ENCODE results near the gene ACACB. TPM values are rescaled to one million over a fixed set of nuclear protein-coding genes. Genes with fewer than 3 reads are reported as not detected.

Gene ACACB
- total and polyA plus RNA-seq, 7 donors = 5.3 to 295 (median 116) TPM

DNA sequence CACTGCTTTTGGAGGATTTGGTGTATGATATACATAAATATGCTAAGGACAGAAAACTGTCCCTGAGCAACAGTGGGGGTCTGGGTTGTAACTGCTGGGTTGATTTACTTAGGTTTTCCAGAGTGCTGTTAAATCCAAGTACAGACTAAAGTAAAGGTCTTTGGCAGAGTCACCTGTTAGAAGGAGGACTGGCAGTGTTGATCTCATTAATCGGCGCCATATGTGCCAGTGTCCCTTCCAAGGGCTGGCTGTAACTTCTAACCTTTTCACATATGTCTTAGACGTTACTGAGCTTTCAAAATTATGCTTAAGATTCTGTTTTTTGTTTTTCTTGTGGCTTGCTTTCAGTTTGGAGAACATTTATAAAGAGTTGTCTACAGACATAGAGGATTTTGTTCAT lies 13.9 kb upstream of the ACACB start:
- peaks cover 8 to 70% (median 47%) of the 10 kb centered on the region in 4 donors for H3K36me3 ChIP-seq
- H3K9me3 ChIP-seq = no peaks in the 10 kb centered on the region
- DNase-seq = no peak
- H3K27ac ChIP-seq = peak overlapping the region in 1 of 4 donors; percentile 26
- 93 to 96% methylated on average over 3 of the region's 3 CpGs for WGBS, 2 donors
- intact Hi-C loops (cut with DNase I) = no loop called here
- no peaks in the 10 kb centered on the region for H3K27me3 ChIP-seq
- H3K4me1 ChIP-seq = peaks cover 0 to 38% (median 21%) of the 10 kb centered on the region in 4 donors
- no peak overlapping the region for H3K4me3 ChIP-seq
- TF ChIP-seq POLR2A (IDR thresholded peaks at IDR 0.05) = no peak
- no peak for TF ChIP-seq POLR2AphosphoS5 (IDR thresholded peaks at IDR 0.05)
- no peak for TF ChIP-seq EP300 (IDR thresholded peaks at IDR 0.05)
- TF ChIP-seq, protein P1, sequence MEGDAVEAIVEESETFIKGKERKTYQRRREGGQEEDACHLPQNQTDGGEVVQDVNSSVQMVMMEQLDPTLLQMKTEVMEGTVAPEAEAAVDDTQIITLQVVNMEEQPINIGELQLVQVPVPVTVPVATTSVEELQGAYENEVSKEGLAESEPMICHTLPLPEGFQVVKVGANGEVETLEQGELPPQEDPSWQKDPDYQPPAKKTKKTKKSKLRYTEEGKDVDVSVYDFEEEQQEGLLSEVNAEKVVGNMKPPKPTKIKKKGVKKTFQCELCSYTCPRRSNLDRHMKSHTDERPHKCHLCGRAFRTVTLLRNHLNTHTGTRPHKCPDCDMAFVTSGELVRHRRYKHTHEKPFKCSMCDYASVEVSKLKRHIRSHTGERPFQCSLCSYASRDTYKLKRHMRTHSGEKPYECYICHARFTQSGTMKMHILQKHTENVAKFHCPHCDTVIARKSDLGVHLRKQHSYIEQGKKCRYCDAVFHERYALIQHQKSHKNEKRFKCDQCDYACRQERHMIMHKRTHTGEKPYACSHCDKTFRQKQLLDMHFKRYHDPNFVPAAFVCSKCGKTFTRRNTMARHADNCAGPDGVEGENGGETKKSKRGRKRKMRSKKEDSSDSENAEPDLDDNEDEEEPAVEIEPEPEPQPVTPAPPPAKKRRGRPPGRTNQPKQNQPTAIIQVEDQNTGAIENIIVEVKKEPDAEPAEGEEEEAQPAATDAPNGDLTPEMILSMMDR (IDR thresholded peaks at IDR 0.05) = no peak

DNA sequence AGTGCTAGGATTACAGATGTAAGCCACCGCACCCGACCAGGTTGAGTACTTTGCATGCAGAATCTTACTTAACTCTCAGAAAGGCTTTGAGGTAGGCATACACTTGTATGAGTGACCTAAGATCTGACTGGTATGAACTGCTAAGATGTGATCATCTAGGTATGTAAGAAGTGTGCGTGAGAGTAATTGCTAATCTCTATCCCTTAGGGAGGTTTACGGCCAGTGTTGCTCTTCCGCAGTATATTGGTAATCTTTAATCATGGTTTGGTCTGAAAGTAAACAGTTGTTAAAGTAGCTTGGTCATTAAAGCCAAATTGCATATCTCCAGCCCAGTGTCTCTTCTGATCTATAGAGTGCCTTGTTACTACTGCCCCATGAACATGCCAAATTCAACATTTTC lies 11.2 kb upstream of the ACACB start:
- intact Hi-C loops (cut with DNase I) = no loop called here
- Histone ChIP-seq H3K4me1 (peaks cover 0 to 19% (median 9%) of the 10 kb centered on the region in 4 donors), H3K27me3 (no peaks in the 10 kb centered on the region), H3K9me3 (no peaks in the 10 kb centered on the region), H3K36me3 (peaks cover 8 to 94% (median 47%) of the 10 kb centered on the region in 4 donors), H3K4me3 (no peak overlapping the region), H3K27ac (no peak overlapping the region)
- DNase-seq = no peak
- TF ChIP-seq POLR2AphosphoS5 (IDR thresholded peaks at IDR 0.05) = no peak
- no peak for TF ChIP-seq POLR2A (IDR thresholded peaks at IDR 0.05)
- TF ChIP-seq, protein P1 (IDR thresholded peaks at IDR 0.05) = no peak
- TF ChIP-seq EP300 (IDR thresholded peaks at IDR 0.05) = no peak
- 38 to 76% methylated on average over 5 of the region's 5 CpGs for WGBS, 2 donors

- no peak overlapping the region for H3K4me3 ChIP-seq
- DNase-seq = no peak
- 88 to 92% methylated on average over 6 of the region's 6 CpGs for WGBS, 2 donors
- H3K27me3 ChIP-seq = no peaks in the 10 kb centered on the region
- peak overlapping the region; percentile 91 to 94 (median 92) for H3K27ac ChIP-seq
- H3K9me3 ChIP-seq = no peaks in the 10 kb centered on the region
- peaks cover 0 to 46% (median 38%) of the 10 kb centered on the region in 4 donors for H3K4me1 ChIP-seq
- TF ChIP-seq, protein P1 (IDR thresholded peaks at IDR 0.05) = no peak
- TF ChIP-seq POLR2A (IDR thresholded peaks at IDR 0.05) = no peak
- TF ChIP-seq POLR2AphosphoS5 (IDR thresholded peaks at IDR 0.05) = no peak
- TF ChIP-seq EP300 (IDR thresholded peaks at IDR 0.05) = no peak
- H3K36me3 ChIP-seq = peaks cover 8 to 50% (median 16%) of the 10 kb centered on the region in 4 donors
- intact Hi-C loops (cut with DNase I) = loop anchor here (2.0 to 5.0 kb wide), 2 partner anchors 45 to 352 kb away; no protein-coding TSS in a partner anchor
These were observed 6.5 kb upstream of the ACACB start for GRCh38 chr12:109109746-109110350.

GRCh38 chr12:109110988-109111495 lies 5.3 kb upstream of the ACACB start:
- peak overlapping the region; percentile 91 to 94 (median 92) for H3K27ac ChIP-seq
- TF ChIP-seq POLR2AphosphoS5 (IDR thresholded peaks at IDR 0.05) = peak; percentile 88 to 96 (median 95)
- TF ChIP-seq, protein P1 (IDR thresholded peaks at IDR 0.05) = no peak
- TF ChIP-seq POLR2A (IDR thresholded peaks at IDR 0.05) = peak; percentile 78 to 91
- TF ChIP-seq EP300 (IDR thresholded peaks at IDR 0.05) = peak; percentile 92 to 98 (median 96)
- H3K36me3 ChIP-seq = peaks cover 0 to 38% (median 4%) of the 10 kb centered on the region in 4 donors
- H3K27me3 ChIP-seq = no peaks in the 10 kb centered on the region
- H3K4me1 ChIP-seq = peaks cover 0 to 58% (median 50%) of the 10 kb centered on the region in 4 donors
- no peaks in the 10 kb centered on the region for H3K9me3 ChIP-seq
- intact Hi-C loops (cut with DNase I) = loop anchor here (1.0 to 5.0 kb wide), 3 partner anchors 44 to 351 kb away; no protein-coding TSS in a partner anchor
- peak; percentile 98 for DNase-seq
- H3K4me3 ChIP-seq = peak overlapping the region; percentile 52 to 60 (median 58)
- 6 to 37% methylated on average over 28 of the region's 28 CpGs for WGBS, 2 donors
